A172 (cell line): ENCODE measurements around the gene CCM2. TPM values are rescaled to one million over a fixed set of nuclear protein-coding genes. Genes with fewer than 3 reads are reported as not detected.

ENCODE experiments used
- DNase-seq: peaks from one replicate; pipeline ENCODE4 v3.0.0-alpha.2; 2015; ENCODE audit warnings: low spot score
- total RNA-seq: library from RNA; depleted of rRNA; stranded (reverse); fragments of >200 nt; shearing (Covaris generic); gene quantifications from 2 replicates; pipeline ENCODE4 v1.2.3, GENCODE V29; 2014

CCM2 gene
- total RNA-seq, 1 experiment from 2014 or later, result 70.8 TPM

GRCh38 chr7:45065031-45065995 is 65.3 kb downstream of the CCM2 start:
- no peak for DNase-seq

- no peak for DNase-seq
Measured at GRCh38 chr7:45066409-45066808, 66.4 kb downstream of the CCM2 start.

GRCh38 chr7:45067582-45067981 is 67.6 kb downstream of the CCM2 start:
- DNase-seq, result no peak

GRCh38 chr7:45068236-45069023 is 68.4 kb downstream of the CCM2 start:
- no peak for DNase-seq

- no peak for DNase-seq
Measured at GRCh38 chr7:45069444-45070253, 69.6 kb downstream of the CCM2 start.

- DNase-seq, result no peak
Measured at GRCh38 chr7:45070254-45070642, 70.2 kb downstream of the CCM2 start.

- no peak for DNase-seq
Measured at GRCh38 chr7:45071528-45071927, 71.5 kb downstream of the CCM2 start.

GRCh38 chr7:45072131-45073030 is 72.4 kb downstream of the CCM2 start:
- DNase-seq, result no peak

GRCh38 chr7:45073031-45073785 is 73.2 kb downstream of the CCM2 start:
- no peak for DNase-seq

- no peak for DNase-seq
Measured at GRCh38 chr7:45073786-45074527, 74.0 kb downstream of the CCM2 start.

- no peak for DNase-seq
Measured at GRCh38 chr7:45074528-45075354, 74.7 kb downstream of the CCM2 start.

GRCh38 chr7:45075355-45075644 is 75.3 kb downstream of the CCM2 start:
- no peak for DNase-seq

GRCh38 chr7:45075871-45076796 is 76.1 kb downstream of the CCM2 start:
- DNase-seq, result no peak

- no peak for DNase-seq
Measured at GRCh38 chr7:45076946-45077345, 76.9 kb downstream of the CCM2 start.

- no peak for DNase-seq
Measured at GRCh38 chr7:45077579-45077978, 77.6 kb downstream of the CCM2 start.

- no peak for DNase-seq
Measured at GRCh38 chr7:45078125-45078681, 78.2 kb downstream of the CCM2 start.

- no peak for DNase-seq
Measured at GRCh38 chr7:45080265-45080957, 80.4 kb downstream of the CCM2 start.
